ENCODE measurements around the gene CDKN2B-AS1. TPM values are rescaled to one million over a fixed set of nuclear protein-coding genes. Genes with fewer than 3 reads are reported as not detected.
A peak's percentile ranks its signal among the peaks of the same experiment; 100 is the strongest.

The CDKN2B-AS1 gene
- total and polyA plus RNA-seq, 3 donors from 2014 or later: 2.2 to 3.5 (median 3.0) TPM

- intact Hi-C loops (cut with DNase I; ENCODE audit: low total_unique reads): no loop called here
- 0 to 1% methylated on average over 22 to 81 of the region's 86 CpGs for WGBS, 2 donors
- H3K27ac ChIP-seq: peak within 1 kb of the TSS; percentile 53 to 93
- peak; percentile 95 for DNase-seq
- TF ChIP-seq CTCF (IDR thresholded peaks at IDR 0.05) (peak; percentile 58 to 84 (median 73)), POLR2A (IDR thresholded peaks at IDR 0.05) (no peak)
- H3K4me1 ChIP-seq: no peaks in the 10 kb centered on the region
- H3K4me3 ChIP-seq: peak within 1 kb of the TSS; percentile 65 to 75
- no peaks in the 10 kb centered on the region for H3K27me3 ChIP-seq
- H3K36me3 ChIP-seq (ENCODE audit: low read depth, missing control alignments): no peaks in the 10 kb centered on the region
- no peaks in the 10 kb centered on the region for H3K9me3 ChIP-seq
These were observed 14.3 kb downstream of the CDKN2B-AS1 start, which contains the start of gene CDKN2B for GRCh38 chr9:22008717-22009505. CDKN2B (minus strand) TSS chr9:22009305; CDS start chr9:22008953, 352 bp downstream.

- WGBS, 2 donors: 8% methylated on average over 6 of the region's 6 CpGs
- peak overlapping the region; percentile 65 to 75 for H3K4me3 ChIP-seq
- H3K4me1 ChIP-seq: no peaks in the 10 kb centered on the region
- no peak for DNase-seq
- no peaks in the 10 kb centered on the region for H3K27me3 ChIP-seq
- no peaks in the 10 kb centered on the region for H3K36me3 ChIP-seq (ENCODE audit: low read depth, missing control alignments)
- peak overlapping the region in 1 of 2 donors; percentile 93 for H3K27ac ChIP-seq
- TF ChIP-seq POLR2A (IDR thresholded peaks at IDR 0.05): no peak
- TF ChIP-seq CTCF (IDR thresholded peaks at IDR 0.05): peak in 1 of 3 experiments; percentile 45
- no peaks in the 10 kb centered on the region for H3K9me3 ChIP-seq
- intact Hi-C loops (cut with DNase I; ENCODE audit: low total_unique reads): no loop called here
These were observed 14.9 kb downstream of the CDKN2B-AS1 start for GRCh38 chr9:22009506-22009867.

GRCh38 chr9:22010866-22011625, 16.5 kb downstream of the CDKN2B-AS1 start:
- 21 to 26% methylated on average over 13 of the region's 13 CpGs for WGBS, 2 donors
- Histone ChIP-seq H3K27me3 (no peaks in the 10 kb centered on the region), H3K9me3 (no peaks in the 10 kb centered on the region), H3K27ac (no peak overlapping the region), H3K4me3 (no peak overlapping the region), H3K36me3 (ENCODE audit: low read depth, missing control alignments) (no peaks in the 10 kb centered on the region), H3K4me1 (no peaks in the 10 kb centered on the region)
- intact Hi-C loops (cut with DNase I; ENCODE audit: low total_unique reads): no loop called here
- TF ChIP-seq POLR2A (IDR thresholded peaks at IDR 0.05) (no peak), CTCF (IDR thresholded peaks at IDR 0.05) (no peak)
- peak; percentile 60 for DNase-seq

- WGBS, 2 donors: 93 to 96% methylated on average over 3 of the region's 3 CpGs
- H3K27ac ChIP-seq: no peak overlapping the region
- no peak for DNase-seq
- intact Hi-C loops (cut with DNase I; ENCODE audit: low total_unique reads): no loop called here
- H3K36me3 ChIP-seq (ENCODE audit: low read depth, missing control alignments): no peaks in the 10 kb centered on the region
- no peak overlapping the region for H3K4me3 ChIP-seq
- H3K4me1 ChIP-seq: no peaks in the 10 kb centered on the region
- H3K9me3 ChIP-seq: no peaks in the 10 kb centered on the region
- no peaks in the 10 kb centered on the region for H3K27me3 ChIP-seq
- no peak for TF ChIP-seq CTCF (IDR thresholded peaks at IDR 0.05)
- TF ChIP-seq POLR2A (IDR thresholded peaks at IDR 0.05): no peak
These were observed 27.8 kb downstream of the CDKN2B-AS1 start for GRCh38 chr9:22022396-22022795.
